HAP-1 (cell line): ENCODE data around the gene ZNF442.
"Not testable (repeated sequence)": the region's sequence is repeated elsewhere in the genome, so short reads cannot be mapped to it uniquely, and the experiment has no call there.

Experiments used
- DNase-seq, 2 experiments: peaks; one replicate each; pipeline ENCODE4 v3.0.0-alpha.2; 2016 to 2020; ENCODE audit warnings: low spot score in 2 of 2
- H3K27me3 ChIP-seq: fragments of 250-450 bp; sonication (Bioruptor Pico); 2 replicates; pipeline ENCODE4 v1.5.1; 2020; ENCODE audit warnings: low read depth, mild to moderate bottlenecking, moderate library complexity
- H3K36me3 ChIP-seq: fragments of 250-450 bp; sonication (Bioruptor Pico); replicated peaks from 2 replicates; pipeline ENCODE4 v1.5.1; 2020; ENCODE audit warnings: mild to moderate bottlenecking
- H3K4me1 ChIP-seq: fragments of 250-450 bp; sonication (Bioruptor Pico); 2 replicates; pipeline ENCODE4 v1.5.1; 2020; ENCODE audit warnings: mild to moderate bottlenecking
- H3K4me3 ChIP-seq: fragments of 250-450 bp; sonication (Bioruptor Pico); 2 replicates; pipeline ENCODE4 v1.5.1; 2020; ENCODE audit warnings: mild to moderate bottlenecking, moderate library complexity
- H3K9me3 ChIP-seq: fragments of 250-450 bp; sonication (Bioruptor Pico); 2 replicates; pipeline ENCODE4 v1.5.1; 2020; ENCODE audit warnings: mild to moderate bottlenecking, moderate library complexity
- in situ Hi-C: fragments of 300-500 bp; cut with MboI; formaldehyde crosslinking; loops from 3 replicates; pipeline ENCODE4 v1.14.3; 2020; ENCODE audit warnings: low sequenced_read_pairs, inconsistent platforms, mixed read lengths

ZNF442 gene

DNA sequence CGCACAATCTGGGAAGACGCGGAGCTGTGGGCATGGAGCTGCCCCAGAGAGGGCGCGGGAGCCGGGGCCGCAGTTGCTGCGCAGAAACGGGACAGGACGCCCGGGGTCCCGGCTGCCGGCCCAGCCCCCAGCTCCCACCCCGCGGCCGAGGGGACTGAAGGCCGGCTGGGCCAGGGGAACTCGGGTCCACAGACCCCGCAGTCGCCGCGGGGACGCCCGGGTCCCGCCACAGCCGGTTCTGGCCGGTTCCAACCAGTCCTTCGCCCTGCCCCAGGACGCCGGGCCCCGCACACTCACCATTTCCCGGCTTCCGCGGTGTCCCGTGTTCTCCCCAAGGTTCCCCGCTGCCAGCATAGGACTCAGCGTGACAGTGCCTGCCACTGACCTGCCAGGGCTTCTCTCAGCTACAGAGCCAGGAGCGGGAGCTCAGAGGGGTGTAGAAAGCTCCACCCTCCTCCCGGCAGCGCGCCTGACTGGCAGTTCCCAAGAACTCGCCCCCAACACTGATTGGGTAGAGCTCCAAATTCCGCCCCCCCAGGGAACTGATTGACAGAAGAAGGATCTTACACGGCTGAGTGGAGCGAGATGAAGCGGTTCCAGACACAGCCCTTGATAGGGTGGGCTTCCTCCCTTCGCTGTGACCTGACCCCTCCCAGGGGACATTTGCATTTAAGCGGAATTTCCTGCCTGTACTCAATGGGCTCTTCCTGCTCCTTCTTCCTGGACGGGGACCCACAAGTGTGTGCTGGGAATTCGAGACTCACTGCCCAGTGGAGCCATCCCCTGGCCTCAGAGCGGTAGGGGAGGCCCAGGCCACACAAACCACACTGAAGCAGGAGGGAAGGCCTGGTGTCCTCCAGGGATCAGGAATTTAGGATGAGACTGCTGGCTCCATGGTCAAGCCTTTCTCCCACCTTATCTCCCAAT lies at the start of gene ZNF442:
ZNF442 (minus strand) TSS at position 448 of the 927 bp plus-strand sequence. CDS start 2,052 bp downstream, outside the sequence.
- Histone ChIP-seq H3K4me3 (peak within 1 kb of the TSS; percentile 75), H3K9me3 (no peaks in the 10 kb centered on the region; the same call in 1 of the 2 replicates), H3K36me3 (0 out of 2 replicates have a peak, but pooled peaks cover 3% of the 10 kb centered on the region), H3K4me1 (no peaks in the 10 kb centered on the region; the same call in 1 of the 2 replicates), H3K27me3 (no peaks in the 10 kb centered on the region)
- in situ Hi-C loops, result no loop called here
- DNase-seq, result peak; percentile 95 to 98

- Histone ChIP-seq H3K4me1 (no peaks in the 10 kb centered on the region), H3K9me3 (peaks cover 2% of the 10 kb centered on the region; the same call in 1 of the 2 replicates)
- in situ Hi-C loops, result no loop called here
Measured at GRCh38 chr19:12411893-12412292, 46.4 kb upstream of the ZNF442 start.

DNA sequence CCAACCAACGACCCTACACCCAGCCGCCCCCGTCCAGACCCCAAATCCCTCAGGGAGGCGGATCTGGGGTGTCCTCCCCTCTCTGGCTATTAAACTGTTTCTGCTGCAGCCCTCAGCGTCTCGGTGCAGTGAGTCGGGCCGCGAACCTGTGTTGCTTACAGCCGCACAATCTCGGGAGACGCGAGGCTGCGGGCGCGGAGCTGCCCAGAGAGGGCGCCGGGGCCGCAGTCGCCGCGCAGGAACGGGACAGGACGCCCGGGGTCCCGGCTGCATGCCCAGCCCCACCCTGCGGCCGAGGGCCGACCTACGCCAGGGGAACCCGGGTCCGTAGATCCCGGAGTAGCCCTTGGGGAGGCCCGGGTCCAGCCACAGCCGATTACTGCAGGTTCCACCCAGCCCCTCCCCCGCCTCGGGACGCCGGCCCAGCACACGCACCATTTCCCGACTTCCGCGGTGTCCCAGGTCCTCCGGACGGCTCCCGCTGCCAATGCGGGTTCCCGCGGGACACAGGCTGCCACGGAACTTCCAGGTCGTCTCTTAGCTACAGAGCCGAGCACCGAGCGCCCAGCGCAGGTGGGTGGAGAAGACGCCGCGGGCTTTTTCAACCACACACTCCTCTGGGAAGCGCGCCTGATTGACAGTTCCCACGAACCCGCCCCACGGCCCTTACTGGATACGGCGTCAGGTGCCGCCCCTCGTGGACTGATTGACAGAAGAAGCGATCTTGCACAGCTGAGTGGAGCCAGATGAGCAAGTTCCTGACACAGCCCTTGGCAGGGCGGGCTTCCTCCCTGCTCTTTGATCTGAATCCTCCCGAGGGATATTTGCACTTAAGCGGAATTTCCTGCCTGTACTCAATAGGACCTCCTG lies 35.4 kb upstream of the ZNF442 start, which contains the start of gene ZNF799:
ZNF799 (minus strand) TSS at position 639 of the 870 bp plus-strand sequence; CDS start at position 438, 201 bp downstream.
- Histone ChIP-seq H3K27me3 (no peaks in the 10 kb centered on the region), H3K4me3 (peak within 1 kb of the TSS; percentile 81), H3K36me3 (no peaks in the 10 kb centered on the region), H3K9me3 (no peaks in the 10 kb centered on the region), H3K4me1 (no peaks in the 10 kb centered on the region)
- peak; percentile 91 to 98 for DNase-seq
- in situ Hi-C loops, result no loop called here

More at GRCh38 chr19:12411893-12412292, 46.4 kb upstream of the ZNF442 start:
- no peak for DNase-seq
- H3K27me3 ChIP-seq, result no peaks in the 10 kb centered on the region
- H3K4me3 ChIP-seq, result no peak overlapping the region
- no peaks in the 10 kb centered on the region for H3K36me3 ChIP-seq

- H3K27me3 ChIP-seq, in situ Hi-C loops, H3K36me3 ChIP-seq, H3K9me3 ChIP-seq, H3K4me1 ChIP-seq: not testable (repeated sequence)
- H3K4me3 ChIP-seq, result peak overlapping the region; percentile 81
- DNase-seq, result peak; percentile 6 to 56
Measured at GRCh38 chr19:12399901-12400632, 34.6 kb upstream of the ZNF442 start.

DNA sequence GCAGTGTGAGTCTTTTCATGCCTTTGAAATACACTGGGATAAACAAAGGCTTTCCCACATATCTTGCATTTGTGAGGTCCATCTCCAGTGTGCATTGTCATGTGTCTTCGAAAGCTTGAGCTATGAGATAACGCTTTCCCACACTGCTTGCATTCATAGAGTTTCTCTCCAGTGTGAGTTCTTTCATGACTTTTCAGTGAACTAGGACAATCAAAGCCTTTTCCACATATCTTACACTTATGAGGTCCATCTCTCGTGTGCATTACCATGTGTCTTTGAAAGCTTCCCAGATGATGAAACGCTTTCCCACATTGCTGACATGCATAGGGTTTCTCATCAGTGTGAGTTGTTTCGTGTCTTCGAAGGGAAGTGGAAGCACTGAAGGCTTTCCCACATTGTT lies 25.7 kb upstream of the ZNF442 start:
- H3K9me3 ChIP-seq, H3K4me1 ChIP-seq, H3K36me3 ChIP-seq, H3K27me3 ChIP-seq, DNase-seq, H3K4me3 ChIP-seq, in situ Hi-C loops: not testable (repeated sequence)

- not testable (repeated sequence) for H3K36me3 ChIP-seq
Measured at GRCh38 chr19:12386365-12386764, 20.9 kb upstream of the ZNF442 start.

DNA sequence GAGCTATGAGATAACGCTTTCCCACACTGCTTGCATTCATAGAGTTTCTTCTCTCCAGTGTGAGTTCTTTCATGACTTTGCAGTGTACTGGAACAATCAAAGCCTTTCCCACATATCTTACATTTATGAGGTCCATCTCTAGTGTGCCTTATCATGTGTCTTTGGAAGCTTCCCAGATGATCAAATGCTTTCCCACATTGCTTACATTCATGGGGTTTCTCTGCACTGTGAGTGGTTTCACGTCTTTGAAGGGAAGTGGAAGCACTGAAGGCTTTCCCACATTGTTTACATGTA lies 14.9 kb upstream of the ZNF442 start:
- no peaks in the 10 kb centered on the region for H3K27me3 ChIP-seq
- H3K4me3 ChIP-seq, result no peak overlapping the region
- no peaks in the 10 kb centered on the region for H3K36me3 ChIP-seq
- no peak for DNase-seq
- in situ Hi-C loops, result no loop called here
- peaks cover 16% of the 10 kb centered on the region for H3K9me3 ChIP-seq
- H3K4me1 ChIP-seq, result no peaks in the 10 kb centered on the region

More at GRCh38 chr19:12386365-12386764, 20.9 kb upstream of the ZNF442 start:
- in situ Hi-C loops, H3K27me3 ChIP-seq, DNase-seq, H3K9me3 ChIP-seq, H3K4me1 ChIP-seq, H3K4me3 ChIP-seq: not testable (repeated sequence)

- Histone ChIP-seq H3K9me3 (peaks cover 16% of the 10 kb centered on the region), H3K36me3 (no peaks in the 10 kb centered on the region)
Measured at GRCh38 chr19:12379732-12380443, 14.4 kb upstream of the ZNF442 start.

DNA sequence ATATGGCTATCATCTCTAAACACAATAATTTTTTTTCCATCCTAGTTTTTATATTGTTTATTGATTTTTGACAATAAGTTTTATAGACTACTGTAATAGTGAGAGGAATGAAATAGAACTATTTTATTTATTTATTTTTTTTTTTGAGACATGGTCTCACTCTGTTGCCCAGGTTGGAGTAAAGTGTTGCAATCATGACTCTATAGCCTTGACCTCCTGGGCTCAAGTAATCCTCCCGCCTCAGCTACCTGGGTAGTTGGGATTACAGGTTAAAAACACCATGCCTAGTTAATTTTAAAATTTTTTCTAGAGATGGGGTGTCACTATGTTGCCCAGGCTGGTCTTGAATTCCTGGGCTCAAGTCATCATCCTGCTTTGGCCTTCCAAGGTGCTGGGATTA lies 8.5 kb upstream of the ZNF442 start:
- no peak overlapping the region for H3K4me3 ChIP-seq
- H3K9me3 ChIP-seq, result peaks cover 9% of the 10 kb centered on the region
- DNase-seq, result no peak
- no peaks in the 10 kb centered on the region for H3K4me1 ChIP-seq
- in situ Hi-C loops, result no loop called here
- H3K27me3 ChIP-seq, result no peaks in the 10 kb centered on the region
- H3K36me3 ChIP-seq, result no peaks in the 10 kb centered on the region

More at GRCh38 chr19:12379732-12380443, 14.4 kb upstream of the ZNF442 start:
- Histone ChIP-seq H3K4me3 (no peak overlapping the region), H3K4me1 (no peaks in the 10 kb centered on the region), H3K27me3 (no peaks in the 10 kb centered on the region)
- in situ Hi-C loops, result no loop called here
- no peak for DNase-seq

- H3K9me3 ChIP-seq, result no peaks in the 10 kb centered on the region; the same call in 1 of the 2 replicates
- no peaks in the 10 kb centered on the region; the same call in 1 of the 2 replicates for H3K4me1 ChIP-seq
- DNase-seq, result peak; percentile 3 to 34
- no peaks in the 10 kb centered on the region for H3K27me3 ChIP-seq
- peak overlapping the region; percentile 75 for H3K4me3 ChIP-seq
- in situ Hi-C loops, result no loop called here
- 0 out of 2 replicates have a peak, but pooled peaks cover 3% of the 10 kb centered on the region for H3K36me3 ChIP-seq
Measured at GRCh38 chr19:12364391-12365235, 870 bp downstream of the ZNF442 start.

DNA sequence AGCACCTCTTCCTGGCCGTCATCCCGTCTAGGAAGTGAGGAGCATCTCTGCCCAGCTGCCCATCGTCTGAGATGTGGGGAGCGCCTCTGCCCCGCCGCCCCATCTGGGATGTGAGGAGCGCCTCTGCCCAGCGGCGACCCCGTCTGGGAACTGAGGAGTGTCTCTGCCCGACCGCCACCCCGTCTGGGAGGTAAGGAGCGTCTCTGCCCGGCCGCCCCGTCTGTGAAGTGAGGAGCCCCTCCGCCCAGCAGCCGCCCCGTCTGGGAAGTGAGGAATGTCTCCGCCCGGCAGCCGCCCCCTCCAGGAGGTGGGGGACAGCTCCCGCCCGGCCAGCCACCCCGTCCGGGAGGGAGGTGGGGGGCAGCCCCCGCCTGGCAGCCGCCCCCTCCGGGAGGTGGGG lies 3.2 kb downstream of the ZNF442 start:
- DNase-seq, H3K4me3 ChIP-seq, H3K36me3 ChIP-seq, H3K27me3 ChIP-seq, H3K4me1 ChIP-seq, in situ Hi-C loops, H3K9me3 ChIP-seq: not testable (repeated sequence)

GRCh38 chr19:12353375-12353774 lies 12.1 kb downstream of the ZNF442 start:
- Histone ChIP-seq H3K36me3 (peaks cover 9% of the 10 kb centered on the region), H3K4me3 (no peak overlapping the region), H3K4me1 (no peaks in the 10 kb centered on the region), H3K9me3 (peaks cover 22% of the 10 kb centered on the region), H3K27me3 (no peaks in the 10 kb centered on the region)
- in situ Hi-C loops, result no loop called here
- DNase-seq, result no peak
